Lower leg skin (tissue), 3 donors: ENCODE results near the gene GIPC3.

Source experiments
- POLR2A ChIP-seq, 2 donors: fragments of 450-650 bp; IDR thresholded peaks; one replicate each; pipeline ENCODE4 v1.6.1; 2016 to 2017; ENCODE audit warnings: antibody characterized with exemption in 2 of 2, mild to moderate bottlenecking in 1 of 2, moderate library complexity in 1 of 2
- TF ChIP-seq, protein P1 (sequence below), 3 donors: fragments of 450-650 bp; IDR thresholded peaks; one replicate each; pipeline ENCODE4 v1.5.1; 2016; ENCODE audit warnings: antibody characterized with exemption in 3 of 3, mild to moderate bottlenecking in 3 of 3, moderate library complexity in 2 of 3

DNA sequence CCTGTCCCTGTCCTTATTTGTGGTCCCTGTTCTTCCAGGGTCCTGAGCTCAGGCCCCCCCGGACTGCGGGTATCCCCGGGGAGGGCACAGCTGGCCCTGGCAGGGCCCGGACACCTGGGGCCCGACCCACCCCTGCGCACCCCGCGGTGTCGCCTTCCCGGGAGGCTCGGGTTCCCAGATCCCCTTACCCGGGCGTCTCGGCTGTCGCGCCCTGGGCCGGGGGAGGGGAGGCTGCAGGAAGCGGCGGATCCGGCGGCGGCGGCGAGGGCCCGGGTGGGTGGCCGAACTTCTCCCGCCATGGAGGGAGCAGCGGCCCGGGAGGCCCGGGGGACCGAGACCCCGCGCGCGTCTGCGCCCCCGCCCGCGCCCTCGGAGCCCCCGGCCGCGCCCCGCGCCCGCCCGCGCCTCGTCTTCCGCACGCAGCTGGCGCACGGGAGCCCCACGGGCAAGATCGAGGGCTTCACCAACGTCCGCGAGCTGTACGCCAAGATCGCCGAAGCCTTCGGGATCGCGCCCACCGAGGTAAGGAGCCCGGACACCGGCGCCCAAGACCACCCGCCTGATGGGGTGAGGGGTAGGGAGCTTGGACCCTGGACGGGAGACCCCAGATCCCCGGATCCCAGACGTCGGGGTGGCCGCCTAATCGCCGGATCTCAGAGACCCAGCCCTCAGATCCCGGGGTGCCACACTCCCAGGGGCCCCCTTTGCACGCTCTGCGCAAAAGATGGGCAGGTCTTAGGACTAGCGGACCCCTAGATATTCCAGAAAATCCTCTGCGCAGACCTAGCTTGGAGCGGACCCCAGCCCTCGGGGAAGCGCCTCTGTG is at the start of gene GIPC3:
- TF ChIP-seq, protein P1, sequence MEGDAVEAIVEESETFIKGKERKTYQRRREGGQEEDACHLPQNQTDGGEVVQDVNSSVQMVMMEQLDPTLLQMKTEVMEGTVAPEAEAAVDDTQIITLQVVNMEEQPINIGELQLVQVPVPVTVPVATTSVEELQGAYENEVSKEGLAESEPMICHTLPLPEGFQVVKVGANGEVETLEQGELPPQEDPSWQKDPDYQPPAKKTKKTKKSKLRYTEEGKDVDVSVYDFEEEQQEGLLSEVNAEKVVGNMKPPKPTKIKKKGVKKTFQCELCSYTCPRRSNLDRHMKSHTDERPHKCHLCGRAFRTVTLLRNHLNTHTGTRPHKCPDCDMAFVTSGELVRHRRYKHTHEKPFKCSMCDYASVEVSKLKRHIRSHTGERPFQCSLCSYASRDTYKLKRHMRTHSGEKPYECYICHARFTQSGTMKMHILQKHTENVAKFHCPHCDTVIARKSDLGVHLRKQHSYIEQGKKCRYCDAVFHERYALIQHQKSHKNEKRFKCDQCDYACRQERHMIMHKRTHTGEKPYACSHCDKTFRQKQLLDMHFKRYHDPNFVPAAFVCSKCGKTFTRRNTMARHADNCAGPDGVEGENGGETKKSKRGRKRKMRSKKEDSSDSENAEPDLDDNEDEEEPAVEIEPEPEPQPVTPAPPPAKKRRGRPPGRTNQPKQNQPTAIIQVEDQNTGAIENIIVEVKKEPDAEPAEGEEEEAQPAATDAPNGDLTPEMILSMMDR (IDR thresholded peaks at IDR 0.05), result no peak
- TF ChIP-seq POLR2A (IDR thresholded peaks at IDR 0.05), result no peak
